T-helper 2 cell (primary cell): ENCODE data around the gene MPHOSPH8.
"Not testable (repeated sequence)": the region's sequence is repeated elsewhere in the genome, so short reads cannot be mapped to it uniquely, and the experiment has no call there.

Experiments
- DNase-seq, 5 experiments: peaks; one replicate each; pipeline versions ENCODE4 v3.0.0 to v3.0.0-alpha.2; 2012 to 2022

The MPHOSPH8 gene

GRCh38 chr13:19634256-19634740, 839 bp downstream of the MPHOSPH8 start:
- DNase-seq = no peak

GRCh38 chr13:19635926-19636325, 2.5 kb downstream of the MPHOSPH8 start:
- not testable (repeated sequence) for DNase-seq

GRCh38 chr13:19643652-19644051, 10.2 kb downstream of the MPHOSPH8 start:
- DNase-seq = no peak

DNA sequence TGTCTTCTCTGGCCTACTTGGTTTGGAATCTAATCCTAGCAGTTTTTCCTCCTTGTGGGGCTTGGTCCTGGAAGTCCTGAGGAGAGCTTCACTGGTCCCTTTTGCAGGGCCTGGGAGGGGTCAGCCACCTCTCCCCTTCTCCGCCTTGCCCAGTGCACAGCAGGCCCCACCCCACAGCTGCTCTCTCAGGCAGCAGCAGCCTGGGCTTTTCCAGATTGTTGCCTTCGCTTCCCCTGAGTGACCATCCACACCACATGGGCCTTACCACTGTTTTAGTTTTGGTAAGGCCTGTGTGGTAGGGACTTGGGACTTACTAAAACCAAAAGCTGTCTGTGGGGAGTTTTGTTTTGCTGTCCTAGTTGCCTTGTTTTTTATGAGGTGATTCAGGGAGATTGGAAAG, 11.5 kb downstream of the MPHOSPH8 start:
- DNase-seq = no peak

DNA sequence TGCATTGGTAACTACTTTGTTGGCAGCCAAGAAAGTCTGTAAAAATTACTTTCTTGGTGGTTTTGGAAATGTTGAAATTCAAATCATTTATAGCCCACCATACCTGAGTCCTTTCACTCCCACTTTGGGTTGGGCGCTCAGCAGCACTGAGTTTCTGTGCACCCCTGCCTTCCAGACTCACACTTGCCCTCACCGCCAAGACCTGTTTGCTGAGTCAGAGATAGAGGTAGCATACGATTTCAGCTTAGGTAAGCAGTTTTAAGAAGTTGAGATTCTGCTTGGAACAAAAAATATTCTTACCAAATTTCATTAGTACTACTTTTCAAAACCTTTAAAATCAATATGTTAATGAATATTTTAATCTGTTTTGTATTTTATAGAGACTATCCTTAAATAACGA, 12.6 kb downstream of the MPHOSPH8 start:
- no peak for DNase-seq

GRCh38 chr13:19650742-19651141, 17.3 kb downstream of the MPHOSPH8 start:
- DNase-seq = no peak

DNA sequence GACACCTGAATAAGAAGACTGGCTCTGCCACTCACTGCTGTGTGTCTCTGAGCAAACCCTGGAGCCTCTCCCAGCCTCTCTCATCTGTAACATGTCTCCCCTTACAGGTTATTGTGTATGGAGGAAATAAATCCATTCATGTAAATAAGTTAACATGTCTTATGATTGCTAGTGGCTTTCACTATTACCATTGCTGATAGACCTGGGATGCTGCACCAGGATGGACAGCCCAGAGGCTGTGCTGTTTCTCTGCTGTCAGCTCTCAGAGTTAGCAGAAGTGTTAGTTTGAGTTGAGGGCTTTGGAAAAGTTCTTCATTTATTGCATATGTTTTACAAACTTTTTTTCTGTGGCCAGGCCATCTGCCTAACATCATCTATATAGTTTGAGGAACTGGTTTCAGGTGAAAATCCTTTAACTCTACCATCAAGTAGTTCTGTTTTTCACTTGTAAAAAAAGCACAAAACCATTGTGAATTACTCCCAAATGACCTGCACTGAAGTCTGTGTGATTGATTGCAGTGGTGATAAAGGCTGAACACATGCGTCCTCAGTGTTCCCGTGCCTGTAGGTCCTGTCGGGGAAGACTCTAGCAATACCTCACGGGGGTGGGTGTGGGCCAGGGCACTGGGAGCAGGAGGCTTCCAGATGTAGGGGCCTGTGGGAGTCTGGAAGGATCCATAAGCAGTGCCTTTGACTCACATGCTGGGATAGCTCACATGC, 24.6 kb downstream of the MPHOSPH8 start:
- no peak for DNase-seq

- DNase-seq = no peak
These were observed 25.4 kb downstream of the MPHOSPH8 start for GRCh38 chr13:19658831-19659230.

DNA sequence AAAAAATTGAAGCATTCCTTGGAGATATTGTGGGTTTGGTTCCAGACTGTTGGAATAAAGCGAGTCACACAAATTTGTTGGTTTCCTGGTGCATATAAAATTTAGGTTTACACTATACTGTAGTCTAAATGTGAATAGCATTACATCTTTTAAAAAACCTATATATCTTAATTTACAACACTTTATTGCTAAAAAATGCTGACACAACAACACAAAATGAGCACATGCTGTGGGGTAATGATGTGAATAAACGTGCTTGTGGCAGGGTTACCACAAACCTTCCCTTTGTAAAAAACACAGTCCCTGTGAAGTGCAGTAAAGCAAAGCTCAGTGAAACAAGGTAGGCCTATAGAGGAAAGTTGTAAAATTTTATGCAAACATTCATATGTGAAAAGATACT, 27.7 kb downstream of the MPHOSPH8 start:
- peak in 1 of 5 experiments; percentile 36 for DNase-seq

DNA sequence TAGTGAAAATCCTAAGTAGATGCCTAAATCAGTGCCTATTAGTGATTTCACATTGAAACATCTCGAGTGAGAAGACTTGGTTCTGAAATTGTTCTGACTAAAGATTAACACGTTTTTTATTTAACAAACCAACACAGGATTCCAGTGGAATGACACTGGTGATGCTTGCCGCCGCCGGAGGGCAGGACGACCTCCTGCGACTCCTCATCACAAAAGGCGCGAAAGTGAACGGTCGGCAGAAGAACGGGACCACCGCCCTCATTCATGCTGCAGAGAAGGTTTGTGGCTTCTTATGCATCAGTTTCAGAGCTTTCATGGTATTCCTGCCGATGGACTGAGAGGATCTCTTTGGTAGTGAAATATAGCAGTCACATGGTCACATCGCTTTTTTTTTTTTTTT, 28.1 kb downstream of the MPHOSPH8 start:
- no peak for DNase-seq

GRCh38 chr13:19663416-19663979, 30.0 kb downstream of the MPHOSPH8 start:
- DNase-seq = no peak

DNA sequence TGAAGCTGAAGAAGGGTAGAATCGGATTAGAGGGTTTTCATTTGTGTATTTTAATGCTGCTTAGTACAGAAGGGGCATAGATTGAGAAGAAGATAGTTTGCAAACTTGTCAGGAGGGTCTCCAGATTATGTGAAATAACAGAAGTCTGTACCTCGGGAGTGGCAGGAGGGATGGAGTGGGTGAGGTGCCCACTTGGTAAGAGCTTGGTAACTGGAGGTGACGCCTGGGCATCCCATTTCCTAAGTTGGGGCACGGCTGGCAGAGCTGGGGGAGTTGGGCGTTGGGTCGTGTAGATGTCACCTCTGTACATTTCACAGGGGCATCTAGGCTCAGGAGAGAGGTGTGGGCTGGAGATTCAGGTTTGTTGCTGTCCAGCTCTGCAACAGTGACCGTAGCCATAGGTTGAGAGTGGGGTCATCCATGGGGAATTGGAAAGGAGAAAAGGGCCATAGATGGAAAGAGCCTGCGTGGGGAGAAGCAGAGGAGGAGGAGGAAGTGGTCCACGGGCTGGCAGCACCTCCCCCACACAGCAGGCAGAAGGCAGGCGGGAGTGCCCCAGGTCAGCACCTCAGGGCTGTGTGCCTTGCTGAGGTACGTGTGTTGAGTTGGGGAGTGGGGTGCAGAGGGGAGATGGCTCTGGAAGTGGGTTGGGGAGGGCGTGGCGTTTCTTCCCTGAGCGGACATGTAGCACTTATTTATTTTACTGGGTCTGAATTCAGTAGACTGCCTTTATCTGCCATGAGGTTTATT, 31.2 kb downstream of the MPHOSPH8 start:
- no peak for DNase-seq

- DNase-seq = no peak
These were observed 32.0 kb downstream of the MPHOSPH8 start for GRCh38 chr13:19665427-19665859.

DNA sequence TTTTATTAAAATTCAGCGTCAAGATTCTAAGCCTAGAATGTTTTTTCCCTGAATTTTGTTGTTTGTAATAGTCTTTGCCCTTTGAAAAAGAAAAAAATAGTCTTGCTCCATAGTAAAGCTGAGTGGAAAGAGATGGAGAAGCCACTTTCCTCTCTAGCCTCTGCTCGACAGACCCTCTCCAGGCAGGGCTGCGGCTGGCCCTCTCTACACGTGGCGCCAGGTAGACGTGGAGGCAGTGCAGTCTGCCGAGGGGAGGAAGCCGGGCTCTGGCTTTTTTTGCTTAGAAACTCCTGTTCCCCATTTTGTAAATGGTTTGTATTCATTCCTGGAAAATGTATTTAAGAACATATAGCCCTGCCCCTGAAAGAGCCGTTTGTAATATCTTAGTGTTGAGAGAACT, 35.3 kb downstream of the MPHOSPH8 start:
- DNase-seq = no peak

DNA sequence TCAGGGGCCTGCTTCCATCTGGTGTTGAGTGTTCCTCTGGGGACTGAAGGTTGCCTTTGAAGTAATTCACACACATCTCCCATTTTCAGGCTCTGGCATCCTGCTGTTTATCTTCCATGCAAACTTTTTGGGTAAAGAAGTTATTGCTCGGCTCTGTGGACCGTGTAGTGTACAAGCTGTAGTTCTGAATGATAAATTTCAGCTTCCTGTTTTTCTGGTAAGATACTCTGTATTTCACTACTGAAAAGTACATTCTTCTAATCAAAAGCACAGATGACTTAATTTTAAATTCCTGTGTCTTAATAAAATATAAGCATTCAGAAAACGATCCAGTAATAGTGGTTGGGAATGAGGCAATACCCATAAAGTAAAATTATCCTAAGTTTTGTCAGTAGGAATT, 36.7 kb downstream of the MPHOSPH8 start:
- DNase-seq = no peak

- DNase-seq = no peak
These were observed 39.5 kb downstream of the MPHOSPH8 start for GRCh38 chr13:19672990-19673389.

GRCh38 chr13:19673473-19674430, 40.3 kb downstream of the MPHOSPH8 start:
- DNase-seq = no peak

- DNase-seq = no peak
These were observed 41.4 kb downstream of the MPHOSPH8 start for GRCh38 chr13:19674898-19675297.

DNA sequence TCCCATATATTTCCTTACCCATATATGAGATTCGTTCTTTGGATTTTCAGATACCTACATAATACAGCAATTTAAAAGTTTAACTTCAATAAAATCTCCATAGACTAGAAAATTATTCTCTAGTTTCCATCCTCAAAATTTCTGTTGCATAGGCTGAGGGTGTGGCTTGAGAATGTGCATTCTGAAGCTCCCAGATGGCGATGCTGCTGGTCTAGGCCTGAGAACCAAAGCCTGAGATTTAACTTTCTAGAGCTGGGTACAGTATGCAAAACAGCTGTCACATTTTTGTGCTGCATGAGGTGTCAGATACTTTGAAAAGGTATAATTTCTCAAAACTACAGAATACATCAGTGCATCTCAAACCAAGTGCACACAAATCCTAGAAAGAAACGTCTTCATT, 42.7 kb downstream of the MPHOSPH8 start:
- DNase-seq = no peak

GRCh38 chr13:19680751-19681150, 47.3 kb downstream of the MPHOSPH8 start:
- no peak for DNase-seq

DNA sequence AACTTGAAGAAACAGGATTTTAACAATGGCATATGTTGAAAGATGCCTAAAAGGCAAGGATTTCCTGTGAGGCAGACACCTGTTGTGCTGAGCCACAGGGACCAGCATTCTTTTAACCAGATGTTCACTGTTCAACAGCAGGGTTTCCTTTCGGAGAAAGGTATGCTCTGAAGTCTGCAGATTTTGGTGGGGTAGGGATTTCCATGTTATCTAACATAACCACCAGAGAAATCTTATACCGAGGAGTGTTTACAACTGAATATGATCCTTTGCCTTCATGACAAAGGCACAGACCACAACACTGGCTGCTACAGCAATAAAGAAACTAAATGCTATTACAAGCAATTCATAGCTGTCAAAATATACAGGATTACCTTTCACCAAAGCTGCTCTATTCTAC, 48.1 kb downstream of the MPHOSPH8 start:
- DNase-seq = peak in 1 of 5 experiments; percentile 54

DNA sequence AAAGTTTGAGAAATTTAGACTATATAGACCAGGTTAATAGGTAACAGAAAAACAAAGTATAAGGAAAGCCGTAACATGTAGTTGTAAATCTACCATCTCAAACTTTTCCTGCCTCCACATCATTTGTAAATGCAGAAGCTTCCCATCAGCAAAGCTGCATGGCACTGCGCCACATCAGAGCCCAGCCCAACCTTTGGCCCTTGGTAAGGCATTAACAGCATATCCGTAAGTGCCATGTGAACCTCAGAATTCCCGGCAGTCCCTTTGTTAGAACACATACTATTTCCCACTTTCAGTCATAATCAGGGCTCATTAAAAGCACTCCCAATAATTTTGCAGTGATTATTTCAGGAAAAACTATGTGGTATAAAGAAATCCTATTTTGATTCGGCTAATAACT, 51.6 kb downstream of the MPHOSPH8 start:
- no peak for DNase-seq

DNA sequence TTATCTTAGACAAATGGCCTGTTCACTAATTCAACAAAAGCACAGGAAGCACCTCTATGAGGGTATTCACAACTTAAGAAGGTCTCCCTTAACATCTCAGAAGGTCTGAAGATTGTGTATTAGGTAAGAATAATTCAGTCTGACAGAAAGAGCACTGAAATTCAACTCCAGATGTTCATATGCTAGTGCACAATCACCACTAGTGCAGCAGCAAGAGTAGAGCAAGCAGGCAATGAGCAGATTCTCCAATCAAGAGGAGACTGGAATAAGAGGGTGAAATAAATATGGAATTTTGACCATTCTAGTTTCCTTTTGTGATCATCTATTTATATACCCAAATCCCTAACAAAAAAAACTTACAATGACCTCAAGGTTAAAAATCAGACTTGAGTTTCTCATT, 52.0 kb downstream of the MPHOSPH8 start:
- no peak for DNase-seq
